Vagina (tissue), 2 donors: ENCODE measurements around the gene SCN4A.

Source experiments
- POLR2A ChIP-seq, 2 donors: fragments of 450-650 bp; IDR thresholded peaks; one replicate each; pipeline ENCODE4 v1.6.1; 2017; ENCODE audit warnings: antibody characterized with exemption in 2 of 2, mild to moderate bottlenecking in 2 of 2, moderate library complexity in 2 of 2
- POLR2AphosphoS5 ChIP-seq, 2 donors: sonication (generic); formaldehyde crosslinking; IDR thresholded peaks; one replicate each; pipeline ENCODE4 v1.9.0; 2017; ENCODE audit warnings: antibody characterized with exemption in 2 of 2, mild to moderate bottlenecking in 2 of 2, low read depth in 1 of 2; ENCODE audit not compliant: insufficient read depth in 1 of 2
- TF ChIP-seq, protein P1 (sequence below), 3 experiments: fragments of 450-650 bp in 2 of 3; fragments of 200-600 bp in 1 of 3; sonication (generic) in 1 of 3; IDR thresholded peaks; one replicate each; pipeline ENCODE4 v1.5.1; 2017 to 2019; ENCODE audit warnings: antibody characterized with exemption in 3 of 3, mild to moderate bottlenecking in 2 of 3, moderate library complexity in 2 of 3

DNA sequence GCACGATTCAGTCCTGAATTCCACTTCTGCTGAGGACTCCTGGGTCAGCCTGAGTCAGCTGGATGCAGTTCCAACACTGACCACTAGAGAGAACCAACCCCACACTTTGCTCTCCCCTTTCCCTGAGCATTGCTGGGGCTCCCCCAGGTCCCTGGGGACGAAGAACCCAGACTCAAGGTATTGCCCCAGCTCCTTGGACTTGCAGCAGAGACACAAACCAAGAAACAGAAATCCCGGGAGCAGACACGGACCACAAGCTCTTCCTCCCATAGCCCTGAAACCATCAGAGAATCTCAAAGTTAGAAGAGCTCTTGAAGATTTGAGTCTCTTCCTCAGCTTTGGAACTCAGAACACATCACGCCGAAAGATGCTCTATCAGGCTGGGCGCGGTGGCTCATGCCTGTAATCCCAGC, 53.4 kb downstream of the SCN4A start:
- TF ChIP-seq, protein P1, sequence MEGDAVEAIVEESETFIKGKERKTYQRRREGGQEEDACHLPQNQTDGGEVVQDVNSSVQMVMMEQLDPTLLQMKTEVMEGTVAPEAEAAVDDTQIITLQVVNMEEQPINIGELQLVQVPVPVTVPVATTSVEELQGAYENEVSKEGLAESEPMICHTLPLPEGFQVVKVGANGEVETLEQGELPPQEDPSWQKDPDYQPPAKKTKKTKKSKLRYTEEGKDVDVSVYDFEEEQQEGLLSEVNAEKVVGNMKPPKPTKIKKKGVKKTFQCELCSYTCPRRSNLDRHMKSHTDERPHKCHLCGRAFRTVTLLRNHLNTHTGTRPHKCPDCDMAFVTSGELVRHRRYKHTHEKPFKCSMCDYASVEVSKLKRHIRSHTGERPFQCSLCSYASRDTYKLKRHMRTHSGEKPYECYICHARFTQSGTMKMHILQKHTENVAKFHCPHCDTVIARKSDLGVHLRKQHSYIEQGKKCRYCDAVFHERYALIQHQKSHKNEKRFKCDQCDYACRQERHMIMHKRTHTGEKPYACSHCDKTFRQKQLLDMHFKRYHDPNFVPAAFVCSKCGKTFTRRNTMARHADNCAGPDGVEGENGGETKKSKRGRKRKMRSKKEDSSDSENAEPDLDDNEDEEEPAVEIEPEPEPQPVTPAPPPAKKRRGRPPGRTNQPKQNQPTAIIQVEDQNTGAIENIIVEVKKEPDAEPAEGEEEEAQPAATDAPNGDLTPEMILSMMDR (IDR thresholded peaks at IDR 0.05), result peak; percentile 92 to 95 (median 93)
- TF ChIP-seq POLR2A (IDR thresholded peaks at IDR 0.05) (no peak), POLR2AphosphoS5 (IDR thresholded peaks at IDR 0.05; ENCODE audit: insufficient read depth in 1 of 2, low read depth in 1 of 2) (no peak)
